HepG2 (cell line): ENCODE data around the gene SIAH1. TPM values are rescaled to one million over a fixed set of nuclear protein-coding genes. Genes with fewer than 3 reads are reported as not detected.
A peak's percentile ranks its signal among the peaks of the same experiment; 100 is the strongest.

Experiments
- ADNP ChIP-seq: sonication (generic); formaldehyde crosslinking; IDR thresholded peaks from 2 replicates; pipeline ENCODE4 v1.4.0; 2020; ENCODE audit warnings: missing genetic modification reagents
- CEBPB ChIP-seq: IDR thresholded peaks from 2 replicates; pipeline ENCODE4 v1.6.1; 2011; ENCODE audit warnings: low read depth, low read length, improper control_type of control experiment, borderline replicate concordance
- ESRRA ChIP-seq: sonication (generic); formaldehyde crosslinking; IDR thresholded peaks from 2 replicates; pipeline ENCODE4 v1.5.1; 2020; ENCODE audit warnings: mild to moderate bottlenecking, low read depth, missing genetic modification reagents
- FOXA3 ChIP-seq: IDR thresholded peaks from 2 replicates; pipeline ENCODE4 v1.6.1; 2016; ENCODE audit warnings: missing genetic modification reagents, missing compliant biosample characterization
- FOXJ3 ChIP-seq: sonication (generic); formaldehyde crosslinking; IDR thresholded peaks from 2 replicates; pipeline ENCODE4 v1.4.0; 2020; ENCODE audit warnings: missing genetic modification reagents, mild to moderate bottlenecking, borderline replicate concordance
- FOXP1 ChIP-seq, 2 experiments: fragments of 450-650 bp in 1 of 2; IDR thresholded peaks; 2 replicates each; pipeline ENCODE4 v1.6.1; 2017 to 2018; ENCODE audit warnings: antibody characterized with exemption in 1 of 2
- HNRNPUL1 ChIP-seq: fragments of 200-400 bp; formaldehyde crosslinking; IDR thresholded peaks from 2 replicates; pipeline ENCODE4 v1.6.1; 2017; ENCODE audit warnings: low read depth, mild to moderate bottlenecking, low read length, moderate library complexity
- HOXA3 ChIP-seq: sonication (generic); formaldehyde crosslinking; IDR thresholded peaks from 2 replicates; pipeline ENCODE4 v1.5.0; 2020; ENCODE audit warnings: missing genetic modification reagents
- TBX3 ChIP-seq: fragments of 450-650 bp; IDR thresholded peaks from 2 replicates; pipeline ENCODE4 v1.6.1; 2017; ENCODE audit warnings: antibody characterized with exemption, mild to moderate bottlenecking, inconsistent platforms, borderline replicate concordance
- TCF12 ChIP-seq, 2 experiments: fragments of 450-650 bp in 1 of 2; sonication (generic) in 1 of 2; formaldehyde crosslinking in 1 of 2; IDR thresholded peaks; 2 replicates each; pipeline versions ENCODE4 v1.6.1 to v1.8.0; 2017 to 2022; ENCODE audit warnings: antibody characterized with exemption in 1 of 2, mild to moderate bottlenecking in 1 of 2, missing genetic modification reagents in 1 of 2, moderate library complexity in 1 of 2
- TMF1 ChIP-seq: sonication (generic); formaldehyde crosslinking; IDR thresholded peaks from 2 replicates; pipeline ENCODE4 v1.8.1; 2022; ENCODE audit warnings: low read depth, missing genetic modification reagents
- TOPORS ChIP-seq: sonication (generic); formaldehyde crosslinking; IDR thresholded peaks from 2 replicates; pipeline ENCODE4 v1.8.0; 2023; ENCODE audit warnings: mild to moderate bottlenecking, missing genetic modification reagents
- ZNF589 ChIP-seq: sonication (generic); formaldehyde crosslinking; conservative IDR thresholded peaks from 2 replicates; pipeline ENCODE4 v1.8.0; 2022; ENCODE audit warnings: mild to moderate bottlenecking, moderate library complexity, missing genetic modification reagents
- ZNF598 ChIP-seq: sonication (generic); formaldehyde crosslinking; IDR thresholded peaks from 2 replicates; pipeline ENCODE4 v1.5.1; 2020; ENCODE audit warnings: mild to moderate bottlenecking, missing genetic modification reagents, borderline replicate concordance
- ZNF674 ChIP-seq: sonication (generic); formaldehyde crosslinking; IDR thresholded peaks from 2 replicates; pipeline ENCODE4 v1.5.0; 2020; ENCODE audit warnings: low read depth, mild to moderate bottlenecking, missing genetic modification reagents
- polyA plus RNA-seq, 8 experiments: library from polyadenylated mRNA; depleted of rRNA in 3 of 8; stranded (reverse) in 7 of 8; unstranded in 1 of 8; fragments of >200 nt; fragmentation: Illumina TruSeq in 4 of 8; extraction: Trizol in 4 of 8; gene quantifications; 2 replicates each; pipeline versions ENCODE4 v1.2.1 to v1.2.3, GENCODE V29; 2011 to 2016; ENCODE audit warnings: low read depth in 4 of 8, missing spikeins in 1 of 8, mixed read lengths in 1 of 8; ENCODE audit not compliant: insufficient read depth in 1 of 8
- total RNA-seq, 5 experiments: library from RNA; depleted of rRNA; stranded (reverse); fragments of >200 nt; fragmentation: Illumina TruSeq; extraction: Trizol; gene quantifications; 2 replicates each; pipeline ENCODE4 v1.2.3, GENCODE V29; 2016; ENCODE audit warnings: low read depth in 1 of 5
- TF ChIP-seq, protein P1 (sequence below): IDR thresholded peaks from 2 replicates; pipeline ENCODE4 v1.6.1; 2016
- TF ChIP-seq, protein P2 (sequence below): sonication (generic); formaldehyde crosslinking; IDR thresholded peaks from 2 replicates; pipeline ENCODE4 v1.4.0; 2020; ENCODE audit warnings: missing genetic modification reagents, borderline replicate concordance
- TF ChIP-seq, protein P3 (sequence below): sonication (generic); formaldehyde crosslinking; IDR thresholded peaks from 2 replicates; pipeline ENCODE4 v1.8.0; 2022; ENCODE audit warnings: missing genetic modification reagents, low read depth, mild to moderate bottlenecking, borderline replicate concordance
- TF ChIP-seq, protein P4 (sequence below): sonication (generic); formaldehyde crosslinking; IDR thresholded peaks from 2 replicates; pipeline ENCODE4 v1.8.1; 2023; ENCODE audit warnings: mild to moderate bottlenecking, missing genetic modification reagents

Gene SIAH1
- total and polyA plus RNA-seq, 2 of the 13 experiments (the other 11 are each of a cell fraction or from before 2014, with no cell fraction given) = 16.0 to 28.6 TPM

DNA sequence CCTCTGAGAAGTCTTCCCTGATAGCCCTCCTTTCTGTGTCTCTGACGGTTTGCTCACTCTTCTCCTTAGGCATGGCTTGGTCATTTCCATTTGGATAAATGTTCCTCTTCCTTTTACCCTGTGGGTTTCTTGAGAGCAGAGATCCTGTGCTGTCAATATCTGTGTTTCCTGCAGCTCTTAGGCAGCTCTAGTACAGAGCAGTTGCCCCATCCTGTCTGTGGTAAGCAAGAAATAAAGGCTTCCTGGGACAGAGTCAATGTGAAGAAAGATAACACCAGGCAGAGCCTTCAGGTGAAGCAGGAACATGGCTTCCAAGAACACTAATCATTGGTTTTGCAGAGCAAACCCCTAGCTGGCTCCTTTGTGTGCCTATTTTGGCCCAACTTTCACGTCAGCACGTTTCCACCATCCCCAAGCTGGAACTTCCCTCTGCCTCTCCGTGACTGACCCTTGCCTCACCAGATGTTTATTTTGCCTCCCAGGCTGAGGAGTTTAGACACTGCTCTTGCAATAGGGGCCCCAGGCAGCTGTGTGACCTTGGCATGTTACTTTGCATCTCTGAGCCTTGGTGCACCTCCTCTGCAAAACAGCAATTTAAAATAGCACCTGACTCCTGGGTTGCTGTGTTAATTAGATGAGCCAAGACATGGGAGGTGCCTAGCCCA lies 49.6 kb upstream of the SIAH1 start (continued):
- TF ChIP-seq TCF12 (IDR thresholded peaks at IDR 0.05) (no peak), TCF12 (CRISPR knock-in tag; IDR thresholded peaks at IDR 0.05) (no peak), ADNP (CRISPR knock-in tag) (peak; percentile 57; the same call in 1 of the 2 replicates), ESRRA (CRISPR knock-in tag) (0 out of 2 replicates have a peak, but pooled peaks have one; percentile 24), ZNF598 (CRISPR knock-in tag) (no peak), HNRNPUL1 (no peak), ZNF674 (CRISPR knock-in tag) (no peak), TOPORS (peak; percentile 44; the same call in 1 of the 2 replicates), ZNF589 (CRISPR knock-in tag) (no peak), TBX3 (no peak), CEBPB (no peak), TMF1 (CRISPR knock-in tag) (no peak), FOXP1 (IDR thresholded peaks at IDR 0.05) (no peak), FOXP1 (CRISPR knock-in tag; IDR thresholded peaks at IDR 0.05) (0 out of 2 replicates have a peak, but pooled peaks have one; percentile 28), FOXJ3 (CRISPR knock-in tag) (no peak), HOXA3 (CRISPR knock-in tag) (peak; percentile 37; the same call in 1 of the 2 replicates), FOXA3 (CRISPR knock-in tag) (peak; percentile 41; the same call in 1 of the 2 replicates)
- TF ChIP-seq, protein P1, sequence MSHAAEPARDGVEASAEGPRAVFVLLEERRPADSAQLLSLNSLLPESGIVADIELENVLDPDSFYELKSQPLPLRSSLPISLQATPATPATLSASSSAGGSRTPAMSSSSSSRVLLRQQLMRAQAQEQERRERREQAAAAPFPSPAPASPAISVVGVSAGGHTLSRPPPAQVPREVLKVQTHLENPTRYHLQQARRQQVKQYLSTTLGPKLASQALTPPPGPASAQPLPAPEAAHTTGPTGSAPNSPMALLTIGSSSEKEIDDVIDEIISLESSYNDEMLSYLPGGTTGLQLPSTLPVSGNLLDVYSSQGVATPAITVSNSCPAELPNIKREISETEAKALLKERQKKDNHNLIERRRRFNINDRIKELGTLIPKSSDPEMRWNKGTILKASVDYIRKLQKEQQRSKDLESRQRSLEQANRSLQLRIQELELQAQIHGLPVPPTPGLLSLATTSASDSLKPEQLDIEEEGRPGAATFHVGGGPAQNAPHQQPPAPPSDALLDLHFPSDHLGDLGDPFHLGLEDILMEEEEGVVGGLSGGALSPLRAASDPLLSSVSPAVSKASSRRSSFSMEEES (CRISPR knock-in tag) = no peak
- TF ChIP-seq, protein P2, sequence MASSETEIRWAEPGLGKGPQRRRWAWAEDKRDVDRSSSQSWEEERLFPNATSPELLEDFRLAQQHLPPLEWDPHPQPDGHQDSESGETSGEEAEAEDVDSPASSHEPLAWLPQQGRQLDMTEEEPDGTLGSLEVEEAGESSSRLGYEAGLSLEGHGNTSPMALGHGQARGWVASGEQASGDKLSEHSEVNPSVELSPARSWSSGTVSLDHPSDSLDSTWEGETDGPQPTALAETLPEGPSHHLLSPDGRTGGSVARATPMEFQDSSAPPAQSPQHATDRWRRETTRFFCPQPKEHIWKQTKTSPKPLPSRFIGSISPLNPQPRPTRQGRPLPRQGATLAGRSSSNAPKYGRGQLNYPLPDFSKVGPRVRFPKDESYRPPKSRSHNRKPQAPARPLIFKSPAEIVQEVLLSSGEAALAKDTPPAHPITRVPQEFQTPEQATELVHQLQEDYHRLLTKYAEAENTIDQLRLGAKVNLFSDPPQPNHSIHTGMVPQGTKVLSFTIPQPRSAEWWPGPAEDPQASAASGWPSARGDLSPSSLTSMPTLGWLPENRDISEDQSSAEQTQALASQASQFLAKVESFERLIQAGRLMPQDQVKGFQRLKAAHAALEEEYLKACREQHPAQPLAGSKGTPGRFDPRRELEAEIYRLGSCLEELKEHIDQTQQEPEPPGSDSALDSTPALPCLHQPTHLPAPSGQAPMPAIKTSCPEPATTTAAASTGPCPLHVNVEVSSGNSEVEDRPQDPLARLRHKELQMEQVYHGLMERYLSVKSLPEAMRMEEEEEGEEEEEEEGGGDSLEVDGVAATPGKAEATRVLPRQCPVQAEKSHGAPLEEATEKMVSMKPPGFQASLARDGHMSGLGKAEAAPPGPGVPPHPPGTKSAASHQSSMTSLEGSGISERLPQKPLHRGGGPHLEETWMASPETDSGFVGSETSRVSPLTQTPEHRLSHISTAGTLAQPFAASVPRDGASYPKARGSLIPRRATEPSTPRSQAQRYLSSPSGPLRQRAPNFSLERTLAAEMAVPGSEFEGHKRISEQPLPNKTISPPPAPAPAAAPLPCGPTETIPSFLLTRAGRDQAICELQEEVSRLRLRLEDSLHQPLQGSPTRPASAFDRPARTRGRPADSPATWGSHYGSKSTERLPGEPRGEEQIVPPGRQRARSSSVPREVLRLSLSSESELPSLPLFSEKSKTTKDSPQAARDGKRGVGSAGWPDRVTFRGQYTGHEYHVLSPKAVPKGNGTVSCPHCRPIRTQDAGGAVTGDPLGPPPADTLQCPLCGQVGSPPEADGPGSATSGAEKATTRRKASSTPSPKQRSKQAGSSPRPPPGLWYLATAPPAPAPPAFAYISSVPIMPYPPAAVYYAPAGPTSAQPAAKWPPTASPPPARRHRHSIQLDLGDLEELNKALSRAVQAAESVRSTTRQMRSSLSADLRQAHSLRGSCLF (CRISPR knock-in tag) = no peak
- TF ChIP-seq, protein P3, sequence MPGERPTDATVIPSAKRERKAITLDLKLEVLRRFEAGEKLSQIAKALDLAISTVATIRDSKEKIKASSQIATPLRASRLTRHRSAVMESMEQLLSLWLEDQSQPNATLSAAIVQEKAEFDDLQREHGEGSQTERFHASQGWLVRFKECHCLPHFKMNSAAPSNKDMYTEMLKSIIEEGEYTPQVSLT (CRISPR knock-in tag) = no peak
- TF ChIP-seq, protein P4, sequence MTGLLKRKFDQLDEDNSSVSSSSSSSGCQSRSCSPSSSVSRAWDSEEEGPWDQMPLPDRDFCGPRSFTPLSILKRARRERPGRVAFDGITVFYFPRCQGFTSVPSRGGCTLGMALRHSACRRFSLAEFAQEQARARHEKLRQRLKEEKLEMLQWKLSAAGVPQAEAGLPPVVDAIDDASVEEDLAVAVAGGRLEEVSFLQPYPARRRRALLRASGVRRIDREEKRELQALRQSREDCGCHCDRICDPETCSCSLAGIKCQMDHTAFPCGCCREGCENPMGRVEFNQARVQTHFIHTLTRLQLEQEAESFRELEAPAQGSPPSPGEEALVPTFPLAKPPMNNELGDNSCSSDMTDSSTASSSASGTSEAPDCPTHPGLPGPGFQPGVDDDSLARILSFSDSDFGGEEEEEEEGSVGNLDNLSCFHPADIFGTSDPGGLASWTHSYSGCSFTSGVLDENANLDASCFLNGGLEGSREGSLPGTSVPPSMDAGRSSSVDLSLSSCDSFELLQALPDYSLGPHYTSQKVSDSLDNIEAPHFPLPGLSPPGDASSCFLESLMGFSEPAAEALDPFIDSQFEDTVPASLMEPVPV (CRISPR knock-in tag) = no peak
